GM21825 (cell line): ENCODE data around the gene C10orf71.

Experiments used
- ATAC-seq: cut with Tn5 transposase; IDR thresholded peaks from one replicate; pipeline ENCODE4 v1.9.1; 2021; ENCODE audit warnings: mild to moderate bottlenecking, moderate library complexity; ENCODE audit not compliant: unreplicated experiment

C10orf71 gene

DNA sequence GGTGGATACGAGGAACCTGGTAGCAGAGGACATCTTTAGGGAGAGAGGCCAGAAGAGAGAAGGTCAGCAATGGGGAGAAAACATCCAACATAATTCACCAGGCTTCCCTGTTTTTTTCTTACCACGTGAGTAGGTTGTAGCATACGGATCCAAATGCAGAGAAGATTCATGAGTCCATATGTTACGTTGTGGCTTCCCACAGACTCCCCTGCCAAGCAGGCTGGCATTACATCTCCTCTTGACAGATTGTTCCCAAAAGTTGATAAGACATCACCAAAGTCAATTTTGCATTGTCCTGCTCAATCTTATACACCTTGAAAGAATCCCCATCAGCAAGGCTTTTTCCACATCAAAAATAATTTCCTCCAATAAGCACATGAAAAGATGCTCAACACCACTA, 57.2 kb downstream of the C10orf71 start:
- no peak for ATAC-seq

DNA sequence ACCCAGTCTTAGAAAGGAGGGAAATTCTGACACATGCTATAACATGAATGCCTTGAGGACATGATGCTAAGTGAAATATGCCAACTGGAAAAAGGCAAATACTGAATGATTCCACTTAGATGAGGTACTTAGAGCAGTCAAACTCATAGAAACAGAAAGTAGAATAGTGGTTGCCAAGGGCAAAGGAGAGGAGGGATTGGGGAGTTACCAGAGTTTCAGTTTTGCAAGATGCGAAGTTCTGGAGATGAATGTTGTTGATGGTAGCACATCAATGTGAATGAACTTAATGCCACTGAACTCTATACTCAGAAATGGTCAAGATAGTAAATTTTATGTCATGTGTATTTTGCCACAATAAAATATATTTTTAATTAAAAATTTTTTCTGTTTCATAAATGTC, 58.0 kb downstream of the C10orf71 start:
- no peak for ATAC-seq

DNA sequence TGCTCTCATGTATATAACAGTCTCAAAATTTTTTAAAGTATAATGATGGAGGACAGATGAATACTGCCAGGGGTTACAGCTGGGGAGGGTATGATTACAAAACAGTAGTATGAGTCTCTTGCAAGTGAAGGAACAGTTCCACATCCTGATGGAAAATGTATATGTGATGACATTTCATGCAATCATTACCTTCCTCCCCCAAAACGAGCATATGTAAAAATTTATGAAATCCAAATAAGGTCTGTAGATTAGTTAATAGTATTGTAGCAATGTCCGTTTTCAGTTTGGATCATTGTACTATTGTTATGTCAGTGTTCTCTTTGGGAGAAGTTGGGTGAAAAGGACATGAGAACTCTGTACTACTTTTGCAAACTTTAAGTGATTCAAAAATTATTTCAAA, 58.9 kb downstream of the C10orf71 start:
- ATAC-seq = no peak

DNA sequence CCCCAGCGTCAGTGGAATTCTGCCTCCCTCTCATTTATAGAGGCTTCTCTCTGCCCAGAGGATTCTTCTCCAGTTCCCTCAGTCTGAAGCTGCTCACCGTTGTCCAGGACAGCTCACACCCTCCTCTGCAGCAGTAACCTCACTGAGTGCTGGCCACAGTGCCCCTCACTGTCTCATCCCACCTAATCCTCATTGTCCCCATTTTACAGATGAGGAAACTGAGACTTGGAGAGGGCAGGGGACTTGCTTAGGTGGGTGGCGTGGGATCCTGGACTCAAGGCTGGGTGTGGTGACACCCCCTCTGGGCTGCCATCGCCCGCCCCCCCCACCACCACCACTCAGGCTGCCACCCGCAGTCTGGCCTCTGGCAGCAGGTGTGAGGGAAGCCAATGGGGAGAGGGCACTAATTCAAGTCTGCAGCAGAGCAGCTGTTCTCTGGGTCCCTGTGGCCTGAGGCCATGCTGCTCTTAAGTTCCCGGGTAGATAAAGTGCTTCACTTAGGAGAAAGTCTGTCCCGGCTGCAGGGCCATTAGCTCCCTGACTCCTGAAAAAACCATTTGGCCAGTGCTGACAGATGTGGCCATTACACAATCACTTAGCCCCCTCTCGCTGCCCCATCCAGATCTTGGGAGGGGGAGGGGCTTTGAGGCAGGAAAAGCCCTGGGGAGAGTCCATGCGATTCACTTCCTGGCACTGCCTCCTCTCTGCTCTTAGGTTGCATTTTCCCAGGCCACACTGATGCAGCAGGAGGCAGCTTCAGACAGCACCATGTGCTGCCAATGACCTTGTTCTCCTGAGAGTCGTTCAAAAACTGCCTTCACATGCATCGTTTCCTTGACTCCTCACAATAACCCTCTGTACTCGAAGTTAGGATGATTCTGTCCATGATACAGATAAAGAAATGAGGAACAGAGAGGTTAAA, 60.6 kb downstream of the C10orf71 start:
- ATAC-seq = no peak

GRCh38 chr10:49360271-49361177, 61.6 kb downstream of the C10orf71 start:
- ATAC-seq = no peak

GRCh38 chr10:49361178-49361554, 62.2 kb downstream of the C10orf71 start:
- no peak for ATAC-seq

GRCh38 chr10:49361735-49362568, 63.0 kb downstream of the C10orf71 start:
- no peak for ATAC-seq

DNA sequence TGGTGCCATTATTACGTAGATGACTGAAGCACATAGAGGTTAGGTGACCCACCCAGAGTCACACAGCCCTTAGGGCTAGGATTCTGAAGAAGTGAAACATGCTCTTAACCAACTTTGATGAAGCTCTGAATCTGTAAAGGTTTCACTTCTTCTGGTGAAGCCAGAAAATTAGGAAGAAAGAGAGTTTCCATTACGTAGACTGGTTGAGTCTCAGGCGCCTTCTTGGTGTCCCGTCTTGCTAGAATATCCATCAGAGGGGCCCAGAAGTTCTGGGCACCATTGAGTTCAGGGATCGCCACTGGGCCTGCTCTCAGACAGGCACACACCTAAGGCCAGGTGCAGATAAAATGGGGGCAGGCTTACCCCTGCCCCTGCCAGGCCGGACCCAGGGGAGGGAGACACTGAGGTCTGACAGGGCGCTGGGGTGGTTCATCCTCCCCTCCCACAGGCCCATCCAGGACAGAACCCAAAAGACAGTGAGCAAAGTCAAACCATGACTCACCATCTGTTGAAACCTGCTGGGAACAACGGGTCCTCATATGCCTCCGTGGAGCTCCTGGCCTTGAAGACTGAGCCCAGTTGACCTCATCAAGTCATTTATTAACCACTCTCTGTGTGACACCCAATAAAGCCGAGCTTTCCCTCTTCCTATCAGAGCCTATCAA, 63.8 kb downstream of the C10orf71 start:
- ATAC-seq = peak; percentile 86

GRCh38 chr10:49363309-49364031, 64.5 kb downstream of the C10orf71 start:
- ATAC-seq = no peak

GRCh38 chr10:49364051-49364450, 65.1 kb downstream of the C10orf71 start:
- no peak for ATAC-seq

DNA sequence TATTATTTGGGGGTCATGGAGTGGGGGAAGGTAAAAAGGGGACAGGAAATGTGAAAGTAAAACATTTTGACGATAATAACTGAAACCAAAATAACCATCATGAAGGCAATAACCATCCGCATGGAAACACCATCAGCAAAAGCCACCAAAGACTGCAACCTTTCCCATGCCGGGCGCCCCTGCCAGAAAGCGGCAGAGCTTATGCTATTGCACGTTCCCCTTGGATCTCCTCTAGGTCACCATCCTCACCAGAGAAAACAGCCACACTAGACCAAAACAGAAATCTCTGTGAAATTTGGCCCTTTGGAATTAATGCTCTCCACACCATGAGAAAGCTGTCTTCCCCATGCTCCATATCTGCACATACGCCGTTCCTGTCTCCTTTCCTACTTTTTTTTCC, 65.8 kb downstream of the C10orf71 start:
- ATAC-seq = no peak

DNA sequence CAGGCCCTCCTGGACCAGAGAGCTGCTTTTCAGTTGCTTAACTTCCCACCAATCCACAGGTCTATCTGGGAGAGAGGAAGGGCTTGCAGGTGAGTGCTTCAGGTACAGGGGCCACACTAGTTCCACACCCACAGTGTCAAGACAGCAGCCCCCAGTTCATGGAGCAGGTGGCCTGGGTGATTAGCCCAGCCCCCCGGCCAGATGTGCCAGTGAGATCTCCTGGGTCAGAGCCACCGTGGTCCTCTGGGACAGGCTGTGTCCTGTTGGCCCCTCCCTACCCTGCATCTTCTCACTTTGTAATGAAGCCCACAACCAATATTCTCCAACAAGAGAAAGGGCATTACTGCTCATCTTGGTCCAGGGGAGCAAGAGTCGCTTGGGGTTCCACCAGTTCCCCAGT, 66.3 kb downstream of the C10orf71 start:
- ATAC-seq = no peak

- ATAC-seq = no peak
Observed at GRCh38 chr10:49365675-49366415, 66.9 kb downstream of the C10orf71 start.

GRCh38 chr10:49366460-49366859, 67.5 kb downstream of the C10orf71 start:
- ATAC-seq = no peak

- ATAC-seq = no peak
Observed at GRCh38 chr10:49367600-49367999, 68.6 kb downstream of the C10orf71 start.

DNA sequence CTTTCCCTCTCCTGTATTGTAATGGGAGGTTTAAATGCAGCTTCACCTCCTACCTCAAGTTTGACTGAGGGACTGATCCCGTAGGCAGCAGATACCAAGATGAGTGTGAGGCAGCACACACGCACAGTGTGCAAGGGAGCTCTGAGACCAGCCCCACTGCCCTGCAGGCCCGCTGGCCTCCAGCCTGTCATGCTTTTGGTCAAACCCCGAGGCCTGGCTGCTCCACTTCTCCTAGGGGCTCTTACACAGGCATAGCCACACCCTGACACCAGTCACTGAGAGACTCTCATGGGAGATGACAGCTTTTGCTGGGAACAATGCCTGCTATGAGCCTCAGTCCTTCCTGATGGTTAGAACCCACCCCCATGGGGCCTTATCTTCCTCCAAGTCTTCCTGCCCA, 69.3 kb downstream of the C10orf71 start:
- no peak for ATAC-seq

GRCh38 chr10:49369216-49370162, 70.5 kb downstream of the C10orf71 start:
- no peak for ATAC-seq
